Measurements from ENCODE around the gene FAM163B. TPM values are rescaled to one million over a fixed set of nuclear protein-coding genes. Genes with fewer than 3 reads are reported as not detected.
"Not testable (repeated sequence)": the region's sequence is repeated elsewhere in the genome, so short reads cannot be mapped to it uniquely, and the experiment has no call there.

The FAM163B gene
- total RNA-seq, 2 donors from 2014 or later: not detected

GRCh38 chr9:133629221-133630110, 20.3 kb upstream of the FAM163B start:
- Histone ChIP-seq H3K4me3 (no peak overlapping the region), H3K36me3 (no peaks in the 10 kb centered on the region), H3K27me3 (replicated peaks; ENCODE audit: insufficient read depth) (no peaks in the 10 kb centered on the region), H3K9me3 (peaks cover 7% of the 10 kb centered on the region), H3K4me1 (ENCODE audit: control insufficient read depth in 1 of 2, low read depth in 2 of 2) (no peaks in the 10 kb centered on the region), H3K27ac (no peak overlapping the region)
- DNase-seq (ENCODE audit: low spot score) (no peak), ATAC-seq (ENCODE audit: insufficient number of reproducible peaks, low FRiP score, low read depth) (no peak)
- TF ChIP-seq CTCF (IDR thresholded peaks at IDR 0.05): no peak

- no peak for TF ChIP-seq CTCF (IDR thresholded peaks at IDR 0.05)
- H3K4me1 ChIP-seq (ENCODE audit: control insufficient read depth in 1 of 2, low read depth in 2 of 2): no peaks in the 10 kb centered on the region
- no peak overlapping the region for H3K27ac ChIP-seq
- H3K4me3 ChIP-seq: no peak overlapping the region
- no peak for ATAC-seq (ENCODE audit: insufficient number of reproducible peaks, low FRiP score, low read depth)
- H3K9me3 ChIP-seq: peaks cover 7% of the 10 kb centered on the region
- DNase-seq (ENCODE audit: low spot score): no peak
- no peaks in the 10 kb centered on the region for H3K36me3 ChIP-seq
- no peaks in the 10 kb centered on the region for H3K27me3 ChIP-seq (replicated peaks; ENCODE audit: insufficient read depth)
These were observed 19.6 kb upstream of the FAM163B start for GRCh38 chr9:133628766-133629165.

- TF ChIP-seq CTCF (IDR thresholded peaks at IDR 0.05): no peak
- ATAC-seq (ENCODE audit: insufficient number of reproducible peaks, low FRiP score, low read depth): no peak
These were observed 18.2 kb upstream of the FAM163B start for GRCh38 chr9:133627341-133627740.

GRCh38 chr9:133626008-133626407, 16.8 kb upstream of the FAM163B start:
- not testable (repeated sequence) for DNase-seq (ENCODE audit: low spot score); H3K4me1 ChIP-seq (ENCODE audit: control insufficient read depth in 1 of 2, low read depth in 2 of 2); ATAC-seq (ENCODE audit: insufficient number of reproducible peaks, low FRiP score, low read depth); H3K36me3 ChIP-seq; H3K4me3 ChIP-seq; H3K27me3 ChIP-seq (replicated peaks; ENCODE audit: insufficient read depth); H3K9me3 ChIP-seq; H3K27ac ChIP-seq

More at GRCh38 chr9:133627341-133627740, 18.2 kb upstream of the FAM163B start:
- DNase-seq (ENCODE audit: low spot score): no peak
- no peaks in the 10 kb centered on the region for H3K36me3 ChIP-seq
- H3K9me3 ChIP-seq: peaks cover 7% of the 10 kb centered on the region
- no peak overlapping the region for H3K27ac ChIP-seq
- no peak overlapping the region for H3K4me3 ChIP-seq
- no peaks in the 10 kb centered on the region for H3K27me3 ChIP-seq (replicated peaks; ENCODE audit: insufficient read depth)
- H3K4me1 ChIP-seq (ENCODE audit: control insufficient read depth in 1 of 2, low read depth in 2 of 2): no peaks in the 10 kb centered on the region

- DNase-seq (ENCODE audit: low spot score) (no peak), ATAC-seq (ENCODE audit: insufficient number of reproducible peaks, low FRiP score, low read depth) (no peak)
- peaks cover 7% of the 10 kb centered on the region for H3K9me3 ChIP-seq
- no peak for TF ChIP-seq CTCF (IDR thresholded peaks at IDR 0.05)
- no peak overlapping the region for H3K27ac ChIP-seq
- H3K27me3 ChIP-seq (replicated peaks; ENCODE audit: insufficient read depth): no peaks in the 10 kb centered on the region
- H3K4me3 ChIP-seq: no peak overlapping the region
- H3K36me3 ChIP-seq: no peaks in the 10 kb centered on the region
- no peaks in the 10 kb centered on the region for H3K4me1 ChIP-seq (ENCODE audit: control insufficient read depth in 1 of 2, low read depth in 2 of 2)
These were observed 13.4 kb upstream of the FAM163B start for GRCh38 chr9:133622555-133622954.
